GM12878 (cell line): Measurements from ENCODE around the gene RCCD1. TPM values are rescaled to one million over a fixed set of nuclear protein-coding genes. Genes with fewer than 3 reads are reported as not detected.

ENCODE experiments used
- BHLHE40 ChIP-seq, 2 experiments: fragments of 450-650 bp in 1 of 2; IDR thresholded peaks; 2 replicates each; pipeline ENCODE4 v1.6.1; 2011 to 2017; ENCODE audit warnings: low read depth in 2 of 2, borderline replicate concordance in 1 of 2, improper control_type of control experiment in 1 of 2, low read length in 1 of 2, mild to moderate bottlenecking in 1 of 2
- BRCA1 ChIP-seq: IDR thresholded peaks from 2 replicates; pipeline ENCODE4 v1.6.1; 2011; ENCODE audit warnings: low read depth, low read length, improper control_type of control experiment
- CHD2 ChIP-seq: IDR thresholded peaks from 2 replicates; pipeline ENCODE4 v1.6.1; 2011; ENCODE audit warnings: low read depth, low read length, improper control_type of control experiment, borderline replicate concordance
- GABPA ChIP-seq: IDR thresholded peaks from 2 replicates; pipeline ENCODE4 v1.6.1; 2014; ENCODE audit warnings: antibody characterized with exemption, low read depth, mild to moderate bottlenecking, inconsistent platforms
- JUNB ChIP-seq: IDR thresholded peaks from 2 replicates; pipeline ENCODE4 v1.6.1; 2016; ENCODE audit warnings: antibody characterized with exemption, mild to moderate bottlenecking
- JUND ChIP-seq: IDR thresholded peaks from 2 replicates; pipeline ENCODE4 v1.6.1; 2012; ENCODE audit warnings: low read depth, mild to moderate bottlenecking, low read length, improper control_type of control experiment, moderate library complexity
- NR2C2 ChIP-seq: IDR thresholded peaks from 2 replicates; pipeline ENCODE4 v1.6.1; 2011; ENCODE audit warnings: borderline replicate concordance, low read depth; ENCODE audit not compliant: control insufficient read depth, insufficient read length
- POLR2A ChIP-seq: IDR thresholded peaks from 2 replicates; pipeline ENCODE4 v1.6.1; 2011; ENCODE audit warnings: low read depth, mild to moderate bottlenecking, low read length
- RELA ChIP-seq: fragments of 450-650 bp; IDR thresholded peaks from 2 replicates; pipeline ENCODE4 v1.8.0; 2014; ENCODE audit warnings: borderline replicate concordance; ENCODE audit not compliant: partially characterized antibody
- SIN3A ChIP-seq: IDR thresholded peaks from 2 replicates; pipeline ENCODE4 v1.6.1; 2012; ENCODE audit warnings: low read depth, low read length, improper control_type of control experiment
- SMAD5 ChIP-seq: IDR thresholded peaks from 2 replicates; pipeline ENCODE4 v1.6.1; 2016; ENCODE audit warnings: antibody characterized with exemption, low read depth
- SMARCA5 ChIP-seq: fragments of 450-650 bp; IDR thresholded peaks from 2 replicates; pipeline ENCODE4 v1.6.1; 2017; ENCODE audit warnings: mild to moderate bottlenecking
- STAT3 ChIP-seq: IDR thresholded peaks from 2 replicates; pipeline ENCODE4 v1.6.1; 2011; ENCODE audit warnings: low read depth, low read length, improper control_type of control experiment
- SUZ12 ChIP-seq: fragments of 200-600 bp; sonication (generic); IDR thresholded peaks from one replicate; pipeline ENCODE4 v1.6.1; 2018; ENCODE audit warnings: antibody characterized with exemption, mild to moderate bottlenecking; ENCODE audit not compliant: unreplicated experiment
- TAF1 ChIP-seq: IDR thresholded peaks from 2 replicates; pipeline ENCODE4 v1.6.1; 2011; ENCODE audit warnings: mild to moderate bottlenecking, low read depth, low read length, borderline replicate concordance
- TARDBP ChIP-seq: IDR thresholded peaks from 2 replicates; pipeline ENCODE4 v1.6.1; 2016; ENCODE audit warnings: borderline replicate concordance
- ZNF24 ChIP-seq: fragments of 450-650 bp; IDR thresholded peaks from 2 replicates; pipeline ENCODE4 v1.6.1; 2017; ENCODE audit warnings: antibody characterized with exemption, mild to moderate bottlenecking
- polyA plus RNA-seq, 11 experiments: library from polyadenylated mRNA; depleted of rRNA in 4 of 11; unstranded in 6 of 11; stranded (reverse) in 5 of 11; fragments of >200 nt; fragmentation: Nextera tagmentation in 4 of 11; fragmentation: Illumina TruSeq in 1 of 11; extraction: Ambion mirVana in 4 of 11; extraction: Trizol in 1 of 11; gene quantifications; 1 replicate in 1 of 11; 2 replicates in 10 of 11; pipeline versions ENCODE4 v1.2.1 to v1.2.3, GENCODE V29; 2011 to 2016; ENCODE audit warnings: inconsistent platforms in 2 of 11, missing spikeins in 2 of 11, low read depth in 1 of 11
- total RNA-seq, 4 experiments: library from RNA; depleted of rRNA in 3 of 4; stranded (reverse); fragments of >200 nt in 3 of 4; fragmentation: Illumina TruSeq in 1 of 4; extraction: Trizol in 1 of 4; gene quantifications; 2 replicates each; pipeline versions ENCODE4 v1.2.1 to v1.2.3, GENCODE V29; 2013 to 2021
- TF ChIP-seq, protein P1 (sequence below): fragments of 450-650 bp; formaldehyde crosslinking; IDR thresholded peaks from 2 replicates; pipeline ENCODE4 v1.4.0; 2022; ENCODE audit warnings: mild to moderate bottlenecking, moderate library complexity
- TF ChIP-seq, protein P2 (sequence below): IDR thresholded peaks from 2 replicates; pipeline ENCODE4 v1.6.1; 2011; ENCODE audit warnings: low read depth, mild to moderate bottlenecking, low read length, moderate library complexity, borderline replicate concordance; ENCODE audit errors: extremely low read depth
- TF ChIP-seq, protein P3 (sequence below): IDR thresholded peaks from 2 replicates; pipeline ENCODE4 v1.6.1; 2011; ENCODE audit warnings: borderline replicate concordance, low read depth, mild to moderate bottlenecking, moderate library complexity, low read length; ENCODE audit not compliant: insufficient read depth, poor library complexity, severe bottlenecking
- TF ChIP-seq, protein P4 (sequence below): fragments of 450-650 bp; IDR thresholded peaks from 2 replicates; pipeline ENCODE4 v1.6.1; 2017; ENCODE audit warnings: mild to moderate bottlenecking, moderate library complexity

RCCD1 gene
- total and polyA plus RNA-seq, 10 of the 15 experiments (the other 5 are each of a cell fraction or from before 2014, with no cell fraction given), result 5.2 to 30.4 (median 20.9) TPM

DNA sequence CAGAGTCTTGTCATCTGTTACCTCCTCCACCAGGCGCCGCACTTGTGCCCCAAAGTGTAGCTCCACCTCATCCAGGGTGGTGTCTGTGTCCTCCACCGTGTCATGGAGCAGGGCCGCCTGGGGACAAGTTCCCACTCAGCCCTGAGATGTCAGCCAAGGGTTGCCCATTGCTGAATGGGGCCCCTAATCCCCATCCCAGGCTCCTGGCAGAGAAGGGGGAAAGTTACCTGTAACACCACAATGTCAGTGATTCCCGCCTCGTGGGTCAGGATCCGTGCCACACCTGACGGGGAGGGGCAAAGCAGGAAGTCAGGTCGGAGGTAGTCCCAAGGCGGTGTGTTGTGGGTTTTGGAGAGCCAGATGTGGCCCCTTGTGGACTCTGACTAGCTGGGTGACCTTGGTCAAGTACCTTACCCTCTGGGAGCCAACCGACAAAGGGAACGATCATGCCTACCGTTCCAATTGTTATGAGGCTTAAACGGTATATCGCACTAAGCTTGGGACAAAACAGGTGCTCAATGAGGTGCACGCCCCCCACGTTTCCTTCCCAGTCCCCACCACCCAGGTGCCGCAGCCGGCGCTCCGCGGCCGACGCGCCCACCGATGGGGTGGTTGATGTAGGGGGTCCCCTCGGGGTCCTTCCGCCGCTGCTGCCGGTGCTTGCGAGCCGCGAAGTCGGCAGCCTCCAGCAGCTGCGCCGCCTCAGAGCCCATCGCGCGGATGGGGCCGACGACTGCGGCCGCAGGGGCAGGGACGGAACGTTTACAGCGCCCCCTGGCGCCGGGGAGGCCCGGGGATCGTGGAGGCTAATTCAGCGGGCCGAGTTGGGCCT lies 22.6 kb upstream of the RCCD1 start, which contains the start of gene HDDC3 (continued):
- TF ChIP-seq, protein P1, sequence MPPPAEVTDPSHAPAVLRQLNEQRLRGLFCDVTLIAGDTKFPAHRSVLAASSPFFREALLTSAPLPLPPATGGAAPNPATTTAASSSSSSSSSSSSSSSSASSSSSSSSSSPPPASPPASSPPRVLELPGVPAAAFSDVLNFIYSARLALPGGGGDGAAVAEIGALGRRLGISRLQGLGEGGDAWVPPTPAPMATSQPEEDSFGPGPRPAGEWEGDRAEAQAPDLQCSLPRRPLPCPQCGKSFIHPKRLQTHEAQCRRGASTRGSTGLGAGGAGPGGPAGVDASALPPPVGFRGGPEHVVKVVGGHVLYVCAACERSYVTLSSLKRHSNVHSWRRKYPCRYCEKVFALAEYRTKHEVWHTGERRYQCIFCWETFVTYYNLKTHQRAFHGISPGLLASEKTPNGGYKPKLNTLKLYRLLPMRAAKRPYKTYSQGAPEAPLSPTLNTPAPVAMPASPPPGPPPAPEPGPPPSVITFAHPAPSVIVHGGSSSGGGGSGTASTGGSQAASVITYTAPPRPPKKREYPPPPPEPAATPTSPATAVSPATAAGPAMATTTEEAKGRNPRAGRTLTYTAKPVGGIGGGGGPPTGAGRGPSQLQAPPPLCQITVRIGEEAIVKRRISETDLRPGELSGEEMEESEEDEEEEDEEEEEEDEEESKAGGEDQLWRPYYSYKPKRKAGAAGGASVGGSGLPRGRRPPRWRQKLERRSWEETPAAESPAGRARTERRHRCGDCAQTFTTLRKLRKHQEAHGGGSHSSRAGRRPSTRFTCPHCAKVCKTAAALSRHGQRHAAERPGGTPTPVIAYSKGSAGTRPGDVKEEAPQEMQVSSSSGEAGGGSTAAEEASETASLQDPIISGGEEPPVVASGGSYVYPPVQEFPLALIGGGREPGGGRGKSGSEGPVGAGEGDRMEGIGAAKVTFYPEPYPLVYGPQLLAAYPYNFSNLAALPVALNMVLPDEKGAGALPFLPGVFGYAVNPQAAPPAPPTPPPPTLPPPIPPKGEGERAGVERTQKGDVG, result peak; percentile 34; the same call in 1 of the 2 replicates
- TF ChIP-seq GABPA (no peak), ZNF24 (peak; percentile 63; the same call in 1 of the 2 replicates), STAT3 (no peak), JUND (no peak), TAF1 (peak; percentile 88; the same call in 1 of the 2 replicates), SUZ12 (no peak), BRCA1 (0 out of 2 replicates have a peak, but pooled peaks have one; percentile 9), SMARCA5 (peak; percentile 99), SIN3A (peak; percentile 79), RELA (peak; percentile 38), SMAD5 (peak; percentile 41), POLR2A (peak; percentile 86), BHLHE40 (IDR thresholded peaks at IDR 0.05; ENCODE audit: borderline replicate concordance in 1 of 2, low read depth in 2 of 2, low read length in 1 of 2) (peak; percentile 49 to 76; a peak in 2 of 4 replicates), JUNB (no peak), CHD2 (peak; percentile 56; the same call in 1 of the 2 replicates), NR2C2 (no peak), TARDBP (peak; percentile 64; the same call in 1 of the 2 replicates)
- TF ChIP-seq, protein P2, sequence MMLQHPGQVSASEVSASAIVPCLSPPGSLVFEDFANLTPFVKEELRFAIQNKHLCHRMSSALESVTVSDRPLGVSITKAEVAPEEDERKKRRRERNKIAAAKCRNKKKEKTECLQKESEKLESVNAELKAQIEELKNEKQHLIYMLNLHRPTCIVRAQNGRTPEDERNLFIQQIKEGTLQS, result 0 out of 2 replicates have a peak, but pooled peaks have one; percentile 4
- TF ChIP-seq, protein P3, sequence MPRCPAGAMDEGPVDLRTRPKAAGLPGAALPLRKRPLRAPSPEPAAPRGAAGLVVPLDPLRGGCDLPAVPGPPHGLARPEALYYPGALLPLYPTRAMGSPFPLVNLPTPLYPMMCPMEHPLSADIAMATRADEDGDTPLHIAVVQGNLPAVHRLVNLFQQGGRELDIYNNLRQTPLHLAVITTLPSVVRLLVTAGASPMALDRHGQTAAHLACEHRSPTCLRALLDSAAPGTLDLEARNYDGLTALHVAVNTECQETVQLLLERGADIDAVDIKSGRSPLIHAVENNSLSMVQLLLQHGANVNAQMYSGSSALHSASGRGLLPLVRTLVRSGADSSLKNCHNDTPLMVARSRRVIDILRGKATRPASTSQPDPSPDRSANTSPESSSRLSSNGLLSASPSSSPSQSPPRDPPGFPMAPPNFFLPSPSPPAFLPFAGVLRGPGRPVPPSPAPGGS, result no peak
- TF ChIP-seq, protein P4, sequence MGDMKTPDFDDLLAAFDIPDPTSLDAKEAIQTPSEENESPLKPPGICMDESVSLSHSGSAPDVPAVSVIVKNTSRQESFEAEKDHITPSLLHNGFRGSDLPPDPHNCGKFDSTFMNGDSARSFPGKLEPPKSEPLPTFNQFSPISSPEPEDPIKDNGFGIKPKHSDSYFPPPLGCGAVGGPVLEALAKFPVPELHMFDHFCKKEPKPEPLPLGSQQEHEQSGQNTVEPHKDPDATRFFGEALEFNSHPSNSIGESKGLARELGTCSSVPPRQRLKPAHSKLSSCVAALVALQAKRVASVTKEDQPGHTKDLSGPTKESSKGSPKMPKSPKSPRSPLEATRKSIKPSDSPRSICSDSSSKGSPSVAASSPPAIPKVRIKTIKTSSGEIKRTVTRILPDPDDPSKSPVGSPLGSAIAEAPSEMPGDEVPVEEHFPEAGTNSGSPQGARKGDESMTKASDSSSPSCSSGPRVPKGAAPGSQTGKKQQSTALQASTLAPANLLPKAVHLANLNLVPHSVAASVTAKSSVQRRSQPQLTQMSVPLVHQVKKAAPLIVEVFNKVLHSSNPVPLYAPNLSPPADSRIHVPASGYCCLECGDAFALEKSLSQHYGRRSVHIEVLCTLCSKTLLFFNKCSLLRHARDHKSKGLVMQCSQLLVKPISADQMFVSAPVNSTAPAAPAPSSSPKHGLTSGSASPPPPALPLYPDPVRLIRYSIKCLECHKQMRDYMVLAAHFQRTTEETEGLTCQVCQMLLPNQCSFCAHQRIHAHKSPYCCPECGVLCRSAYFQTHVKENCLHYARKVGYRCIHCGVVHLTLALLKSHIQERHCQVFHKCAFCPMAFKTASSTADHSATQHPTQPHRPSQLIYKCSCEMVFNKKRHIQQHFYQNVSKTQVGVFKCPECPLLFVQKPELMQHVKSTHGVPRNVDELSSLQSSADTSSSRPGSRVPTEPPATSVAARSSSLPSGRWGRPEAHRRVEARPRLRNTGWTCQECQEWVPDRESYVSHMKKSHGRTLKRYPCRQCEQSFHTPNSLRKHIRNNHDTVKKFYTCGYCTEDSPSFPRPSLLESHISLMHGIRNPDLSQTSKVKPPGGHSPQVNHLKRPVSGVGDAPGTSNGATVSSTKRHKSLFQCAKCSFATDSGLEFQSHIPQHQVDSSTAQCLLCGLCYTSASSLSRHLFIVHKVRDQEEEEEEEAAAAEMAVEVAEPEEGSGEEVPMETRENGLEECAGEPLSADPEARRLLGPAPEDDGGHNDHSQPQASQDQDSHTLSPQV, result peak; percentile 76; the same call in 1 of the 2 replicates
